Breast epithelium (tissue), 4 donors: Measurements from ENCODE around the gene CTSH. TPM values are rescaled to one million over a fixed set of nuclear protein-coding genes. Genes with fewer than 3 reads are reported as not detected.

Experiments
- DNase-seq, 2 donors: peaks; one replicate each; pipeline ENCODE4 v3.0.0-alpha.2; 2019; ENCODE audit warnings: low spot score in 2 of 2
- H3K27ac ChIP-seq, 2 donors: fragments of 200-600 bp; sonication (generic) in 1 of 2; one replicate each; pipeline ENCODE4 v1.5.1; 2016 to 2019; ENCODE audit warnings: mild to moderate bottlenecking in 1 of 2
- H3K27me3 ChIP-seq, 2 donors: fragments of 200-600 bp; sonication (generic) in 1 of 2; one replicate each; pipeline versions ENCODE4 v1.5.1 to v1.6.0; 2017 to 2019; ENCODE audit warnings: control low read depth in 1 of 2, mild to moderate bottlenecking in 1 of 2
- H3K36me3 ChIP-seq: fragments of 200-600 bp; one replicate; pipeline ENCODE4 v1.5.1; 2019
- H3K4me1 ChIP-seq, 2 donors: fragments of 200-600 bp; sonication (generic); one replicate each; pipeline ENCODE4 v1.5.1; 2016 to 2019; ENCODE audit warnings: control low read depth in 1 of 2
- H3K4me3 ChIP-seq, 3 donors: fragments of 200-600 bp; sonication (generic); 1 replicate in 2 of 3; 2 replicates in 1 of 3; pipeline ENCODE4 v1.5.1; 2016 to 2019; ENCODE audit warnings: mild to moderate bottlenecking in 3 of 3, moderate library complexity in 2 of 3
- H3K9me3 ChIP-seq, 2 donors: fragments of 200-600 bp; sonication (generic) in 1 of 2; one replicate each; pipeline ENCODE4 v1.5.1; 2016 to 2019; ENCODE audit warnings: control low read depth in 1 of 2
- CTCF ChIP-seq, 3 donors: fragments of 450-650 bp; IDR thresholded peaks; one replicate each; pipeline ENCODE4 v1.5.1; 2016 to 2017; ENCODE audit warnings: antibody characterized with exemption in 3 of 3, mild to moderate bottlenecking in 3 of 3, moderate library complexity in 3 of 3
- POLR2A ChIP-seq: fragments of 450-650 bp; IDR thresholded peaks from one replicate; pipeline ENCODE4 v1.6.1; 2016; ENCODE audit warnings: antibody characterized with exemption, mild to moderate bottlenecking, moderate library complexity
- POLR2AphosphoS5 ChIP-seq, 3 donors: sonication (generic); formaldehyde crosslinking; IDR thresholded peaks; one replicate each; pipeline ENCODE4 v1.6.1; 2017; ENCODE audit warnings: antibody characterized with exemption in 3 of 3
- intact Hi-C: fragments of 100-400 bp; cut with DNase I; formaldehyde crosslinking; loops from one replicate; pipeline ENCODE4 v1.15.1; 2023; ENCODE audit warnings: low total_unique reads
- total RNA-seq, 3 donors: library from RNA; depleted of rRNA; stranded (reverse); fragments of >200 nt; gene quantifications; one replicate each; pipeline ENCODE4 v1.1.0, GENCODE V29; 2016

Gene CTSH
- total RNA-seq, 3 donors from 2014 or later, result 158 to 272 (median 163) TPM

- no peak overlapping the region for H3K27ac ChIP-seq
- no peak for TF ChIP-seq POLR2A
- no peak for TF ChIP-seq CTCF (IDR thresholded peaks at IDR 0.05)
- TF ChIP-seq POLR2AphosphoS5 (IDR thresholded peaks at IDR 0.05), result no peak
- no peak for DNase-seq
- H3K4me3 ChIP-seq, result no peak overlapping the region
- H3K4me1 ChIP-seq, result no peaks in the 10 kb centered on the region
- H3K36me3 ChIP-seq, result no peaks in the 10 kb centered on the region
- no peaks in the 10 kb centered on the region for H3K9me3 ChIP-seq
- intact Hi-C loops, result no loop called here
- no peaks in the 10 kb centered on the region for H3K27me3 ChIP-seq
Observed at GRCh38 chr15:78968539-78969271, 23.9 kb upstream of the CTSH start.

- Histone ChIP-seq H3K9me3 (no peaks in the 10 kb centered on the region), H3K36me3 (no peaks in the 10 kb centered on the region), H3K4me1 (no peaks in the 10 kb centered on the region), H3K27me3 (no peaks in the 10 kb centered on the region), H3K4me3 (no peak overlapping the region), H3K27ac (no peak overlapping the region)
- intact Hi-C loops, result no loop called here
- DNase-seq, result no peak
- TF ChIP-seq CTCF (IDR thresholded peaks at IDR 0.05) (no peak), POLR2A (no peak), POLR2AphosphoS5 (IDR thresholded peaks at IDR 0.05) (no peak)
Observed at GRCh38 chr15:78968114-78968513, 23.3 kb upstream of the CTSH start.

GRCh38 chr15:78960308-78960707, 15.5 kb upstream of the CTSH start:
- Histone ChIP-seq H3K4me3 (no peak overlapping the region), H3K4me1 (no peaks in the 10 kb centered on the region), H3K27me3 (no peaks in the 10 kb centered on the region), H3K36me3 (no peaks in the 10 kb centered on the region), H3K9me3 (no peaks in the 10 kb centered on the region), H3K27ac (no peak overlapping the region)
- no peak for DNase-seq
- intact Hi-C loops, result no loop called here
- TF ChIP-seq CTCF (IDR thresholded peaks at IDR 0.05) (no peak), POLR2A (no peak), POLR2AphosphoS5 (IDR thresholded peaks at IDR 0.05) (no peak)

DNA sequence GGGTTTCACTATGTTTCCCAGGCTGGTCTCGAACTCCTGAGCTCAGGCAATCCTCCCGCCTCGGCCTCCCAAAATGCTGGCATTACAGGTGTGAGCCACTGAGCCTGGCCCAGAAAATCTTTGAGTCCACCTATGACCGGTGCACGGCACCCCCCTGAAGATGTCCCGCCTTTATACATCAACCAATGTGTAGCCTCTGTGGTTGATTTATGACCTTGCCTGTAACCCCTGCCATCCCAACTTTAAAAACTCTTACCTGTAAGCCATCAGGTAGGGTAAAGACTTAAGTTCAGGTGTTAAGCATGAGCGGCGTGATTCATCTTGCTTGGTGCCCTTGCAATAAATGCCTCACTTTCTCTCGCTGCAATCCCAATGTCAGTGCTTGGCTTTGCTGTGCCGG, 14.5 kb upstream of the CTSH start:
- no peak for DNase-seq
- no peak for TF ChIP-seq POLR2AphosphoS5 (IDR thresholded peaks at IDR 0.05)
- TF ChIP-seq POLR2A, result no peak
- no peak for TF ChIP-seq CTCF (IDR thresholded peaks at IDR 0.05)
- Histone ChIP-seq H3K9me3 (no peaks in the 10 kb centered on the region), H3K4me1 (no peaks in the 10 kb centered on the region), H3K4me3 (no peak overlapping the region), H3K27me3 (no peaks in the 10 kb centered on the region), H3K36me3 (no peaks in the 10 kb centered on the region), H3K27ac (no peak overlapping the region)
- intact Hi-C loops, result no loop called here

- Histone ChIP-seq H3K27ac (no peak overlapping the region), H3K4me3 (no peak overlapping the region), H3K4me1 (no peaks in the 10 kb centered on the region), H3K9me3 (no peaks in the 10 kb centered on the region), H3K36me3 (no peaks in the 10 kb centered on the region), H3K27me3 (no peaks in the 10 kb centered on the region)
- intact Hi-C loops, result no loop called here
- DNase-seq, result no peak
- TF ChIP-seq CTCF (IDR thresholded peaks at IDR 0.05) (no peak), POLR2AphosphoS5 (IDR thresholded peaks at IDR 0.05) (no peak), POLR2A (no peak)
Observed at GRCh38 chr15:78957416-78958093, 12.7 kb upstream of the CTSH start.
